OCI-LY3 (cell line): ENCODE data around the gene NGDN.

Experiments used
- CTCF ChIP-seq: fragments of 200-600, 300-600 bp; sonication (generic); IDR thresholded peaks from 2 replicates; pipeline ENCODE4 v1.5.1; 2014; ENCODE audit warnings: antibody characterized with exemption, low read length, low read depth
- EZH2phosphoT487 ChIP-seq: fragments of 200-600 bp; shearing (Covaris generic); IDR thresholded peaks from 2 replicates; pipeline ENCODE4 v1.6.1; 2018; ENCODE audit warnings: antibody characterized with exemption, mixed run types, low read depth

GRCh38 chr14:23457587-23458445, 11.7 kb upstream of the NGDN start:
- TF ChIP-seq CTCF = no peak
- TF ChIP-seq EZH2phosphoT487 = no peak
